Measurements from ENCODE around the gene HLCS.

GRCh38 chr21:36722370-36723368, 243.8 kb downstream of the HLCS start:
- TF ChIP-seq YY1 (IDR thresholded peaks at IDR 0.05; ENCODE audit: insufficient read depth, insufficient read length) (no peak), ZNF274 (IDR thresholded peaks at IDR 0.05; ENCODE audit: low read depth, low read length) (no peak), SUZ12 (IDR thresholded peaks at IDR 0.05; ENCODE audit: extremely low read depth, insufficient read depth, insufficient read length) (no peak)

All from NT2/D1 (cell line).